A549 (cell line): Measurements from ENCODE around the gene KCNQ2. TPM values are rescaled to one million over a fixed set of nuclear protein-coding genes. Genes with fewer than 3 reads are reported as not detected.

Experiments
- ATAC-seq, 2 experiments: fragments of 200-7000 bp in 1 of 2; fragments of >200 bp in 1 of 2; cut with Nextera tagmentation in 1 of 2; cut with Tn5 transposase in 1 of 2; 3 replicates each; pipeline versions ENCODE4 v1.8.0 to v1.9.1; 2018 to 2020; ENCODE audit warnings: mild to moderate bottlenecking in 1 of 2, moderate library complexity in 1 of 2
- CTCF ChIA-PET: fragments of 300-600 bp; sonication (Branson Sonifier 250); formaldehyde crosslinking; extraction: SDS; loops from one replicate; lab custom pipeline; 2021; ENCODE audit warnings: antibody characterized with exemption, inconsistent platforms; lab: Yijun Ruan, JAX
- POLR2A ChIA-PET: fragments of 350-600 bp; formaldehyde crosslinking; extraction: SDS; loops from one replicate; lab custom pipeline; 2021; ENCODE audit warnings: antibody characterized with exemption, inconsistent platforms; lab: Yijun Ruan, JAX
- DNase-seq, 2 experiments: peaks; one replicate each; pipeline versions ENCODE4 v3.0.0 to v3.0.0-alpha.2; 2011 to 2016; ENCODE audit warnings: low read depth in 1 of 2, low spot score in 1 of 2
- FAIRE-seq: peaks from 2 replicates; lab custom pipeline; 2011; peaks lifted over from hg19 to GRCh38; lab: Jason Lieb, UNC
- H3K27ac ChIP-seq, 2 experiments: fragments of >200 bp; sonication (Bioruptor Twin); formaldehyde crosslinking; 3 replicates each; pipeline ENCODE4 v1.5.1; 2016 to 2017
- H3K4me1 ChIP-seq: fragments of >200 bp; sonication (Bioruptor Twin); formaldehyde crosslinking; 3 replicates; pipeline ENCODE4 v1.6.1; 2016
- H3K4me2 ChIP-seq: fragments of >200 bp; sonication (Bioruptor Twin); formaldehyde crosslinking; 3 replicates; pipeline ENCODE4 v1.6.1; 2016
- H3K4me3 ChIP-seq: fragments of >200 bp; sonication (Bioruptor Twin); formaldehyde crosslinking; 3 replicates; pipeline ENCODE4 v1.5.1; 2016
- H3K9me3 ChIP-seq: fragments of >200 bp; sonication (Bioruptor Twin); formaldehyde crosslinking; 3 replicates; pipeline ENCODE4 v1.6.1; 2016
- BCL3 ChIP-seq: fragments of >200 bp; sonication (Bioruptor Twin); formaldehyde crosslinking; IDR thresholded peaks from 3 replicates; pipeline ENCODE4 v1.6.1; 2016
- CBX2 ChIP-seq: fragments of 200-600 bp; sonication (generic); IDR thresholded peaks from 2 replicates; pipeline ENCODE4 v1.6.1; 2016; ENCODE audit warnings: low read depth, mild to moderate bottlenecking, borderline replicate concordance
- CBX8 ChIP-seq: fragments of 200-600 bp; sonication (generic); IDR thresholded peaks from 2 replicates; pipeline ENCODE4 v1.6.1; 2016
- CEBPB ChIP-seq, 2 experiments: fragments of >200 bp in 1 of 2; sonication (Bioruptor Twin) in 1 of 2; formaldehyde crosslinking in 1 of 2; IDR thresholded peaks; 2 replicates each; pipeline ENCODE4 v1.6.1; 2012 to 2016
- CHD2 ChIP-seq: fragments of 150-350 bp; IDR thresholded peaks from 2 replicates; pipeline ENCODE4 v1.6.1; 2014; ENCODE audit warnings: low read length; ENCODE audit not compliant: partially characterized antibody
- EHMT2 ChIP-seq: fragments of 200-600 bp; sonication (generic); IDR thresholded peaks from 2 replicates; pipeline ENCODE4 v1.6.1; 2016; ENCODE audit warnings: antibody characterized with exemption, low read depth, mild to moderate bottlenecking, moderate library complexity
- ESRRA ChIP-seq: fragments of 150-350 bp; IDR thresholded peaks from 2 replicates; pipeline ENCODE4 v1.6.1; 2014; ENCODE audit warnings: mild to moderate bottlenecking, low read length, borderline replicate concordance
- FOSL2 ChIP-seq, 2 experiments: fragments of 450-650 bp in 1 of 2; fragments of >200 bp in 1 of 2; sonication (Bioruptor Twin) in 1 of 2; formaldehyde crosslinking; IDR thresholded peaks; 2 replicates each; pipeline versions ENCODE4 v1.5.0 to v1.6.1; 2016 to 2020; ENCODE audit warnings: mild to moderate bottlenecking in 1 of 2, moderate library complexity in 1 of 2
- HES2 ChIP-seq: fragments of >200 bp; sonication (Bioruptor Twin); formaldehyde crosslinking; IDR thresholded peaks from 2 replicates; pipeline ENCODE4 v1.6.1; 2016
- HOXA7 ChIP-seq: fragments of 250-450 bp; sonication (Bioruptor Pico); IDR thresholded peaks from 2 replicates; pipeline ENCODE4 v1.5.0; 2020; ENCODE audit warnings: mild to moderate bottlenecking, moderate library complexity
- HOXB13 ChIP-seq: fragments of 250-450 bp; sonication (Bioruptor Pico); IDR thresholded peaks from 2 replicates; pipeline ENCODE4 v1.5.0; 2020; ENCODE audit warnings: low read depth, mild to moderate bottlenecking, moderate library complexity
- JUN ChIP-seq, 2 experiments: fragments of >200 bp; sonication (Bioruptor Twin); formaldehyde crosslinking; IDR thresholded peaks; 2 replicates in 1 of 2; 3 replicates in 1 of 2; pipeline ENCODE4 v1.6.1; 2016 to 2017
- JUNB ChIP-seq: fragments of >200 bp; sonication (Bioruptor Twin); formaldehyde crosslinking; IDR thresholded peaks from 2 replicates; pipeline ENCODE4 v1.6.1; 2016
- KDM5A ChIP-seq: fragments of 200-600 bp; sonication (generic); IDR thresholded peaks from 2 replicates; pipeline ENCODE4 v1.6.1; 2016; ENCODE audit warnings: antibody characterized with exemption, mild to moderate bottlenecking
- MAFK ChIP-seq: fragments of 450-650 bp; IDR thresholded peaks from 2 replicates; pipeline ENCODE4 v1.6.1; 2014; ENCODE audit not compliant: partially characterized antibody
- NPAS2 ChIP-seq: fragments of 250-450 bp; sonication (Bioruptor Pico); IDR thresholded peaks from 2 replicates; pipeline ENCODE4 v1.8.0; 2022; ENCODE audit warnings: mild to moderate bottlenecking, moderate library complexity, borderline replicate concordance
- NR3C1 ChIP-seq: fragments of >200 bp; sonication (Bioruptor Twin); formaldehyde crosslinking; IDR thresholded peaks from 3 replicates; pipeline ENCODE4 v1.6.1; 2017
- PHF8 ChIP-seq: fragments of 200-600 bp; sonication (generic); IDR thresholded peaks from 2 replicates; pipeline ENCODE4 v1.6.1; 2016; ENCODE audit warnings: low read depth, mild to moderate bottlenecking, antibody characterized with exemption, moderate library complexity, borderline replicate concordance
- POLR2AphosphoS2 ChIP-seq: conservative IDR thresholded peaks from 2 replicates; pipeline ENCODE4 v1.6.1; 2012; ENCODE audit warnings: low read length, improper control_type of control experiment, inconsistent platforms
- RARB ChIP-seq: fragments of 250-450 bp; sonication (Bioruptor Pico); IDR thresholded peaks from 2 replicates; pipeline ENCODE4 v1.8.0; 2021; ENCODE audit warnings: mild to moderate bottlenecking, moderate library complexity
- RCOR1 ChIP-seq: fragments of 150-350 bp; IDR thresholded peaks from 2 replicates; pipeline ENCODE4 v1.6.1; 2014; ENCODE audit warnings: antibody characterized with exemption, low read length, low read depth
- REST ChIP-seq: fragments of 200-600 bp; sonication (generic); IDR thresholded peaks from 2 replicates; pipeline ENCODE4 v1.6.1; 2016; ENCODE audit warnings: antibody characterized with exemption, mild to moderate bottlenecking, moderate library complexity
- SMC3 ChIP-seq: fragments of >200 bp; sonication (Bioruptor Twin); formaldehyde crosslinking; IDR thresholded peaks from 3 replicates; pipeline ENCODE4 v1.6.1; 2018; ENCODE audit warnings: inconsistent platforms
- SREBF2 ChIP-seq: fragments of 450-650 bp; IDR thresholded peaks from 2 replicates; pipeline ENCODE4 v1.6.1; 2014; ENCODE audit warnings: mild to moderate bottlenecking, moderate library complexity
- TP53 ChIP-seq: fragments of 250-450 bp; sonication (Bioruptor Pico); IDR thresholded peaks from 2 replicates; pipeline ENCODE4 v1.5.0; 2021; ENCODE audit warnings: mild to moderate bottlenecking, moderate library complexity
- USF2 ChIP-seq: fragments of 450-650 bp; IDR thresholded peaks from 2 replicates; pipeline ENCODE4 v1.6.1; 2014; ENCODE audit warnings: antibody characterized with exemption
- ZC3H11A ChIP-seq: fragments of 450-650 bp; IDR thresholded peaks from 2 replicates; pipeline ENCODE4 v1.6.1; 2014; ENCODE audit warnings: antibody characterized with exemption, mild to moderate bottlenecking
- ZNF302 ChIP-seq: fragments of 250-450 bp; sonication (Bioruptor Pico); IDR thresholded peaks from 2 replicates; pipeline ENCODE4 v1.9.0; 2021; ENCODE audit warnings: inconsistent platforms, mild to moderate bottlenecking, moderate library complexity
- ZSCAN20 ChIP-seq: fragments of 250-450 bp; sonication (Bioruptor Pico); IDR thresholded peaks from 2 replicates; pipeline ENCODE4 v1.8.0; 2022; ENCODE audit warnings: mild to moderate bottlenecking, moderate library complexity
- WGBS: methylation state at CpG from one replicate; pipeline ENCODE4 v1.1.6; 2017; ENCODE audit errors: missing lambda C conversion rate; 5-methylcytosine and 5-hydroxymethylcytosine counted together
- polyA plus RNA-seq, 4 experiments: library from polyadenylated mRNA; depleted of rRNA in 3 of 4; stranded (reverse); fragments of >200 nt; fragmentation: RNase III in 1 of 4; extraction: RNeasy Plus Mini Kit Qiagen cat#74134 plus additional on column Dnase treatment in 1 of 4; gene quantifications; 2 replicates in 3 of 4; 3 replicates in 1 of 4; pipeline ENCODE4 v1.2.3, GENCODE V29; 2011 to 2017

The KCNQ2 gene
- polyA plus RNA-seq, 2 of the 4 experiments (the other 2 are of a cell fraction) = 0.14 to 0.36 TPM

- 0 out of 3 replicates have a peak, but pooled peaks cover 4% of the 10 kb centered on the region for H3K4me1 ChIP-seq
- CTCF ChIA-PET = interaction anchor here (1.8 to 2.3 kb wide), 3 partner anchors 19 to 140 kb away, joined by 4 to 8 read pairs (median 6); no protein-coding TSS in a partner anchor
- WGBS = 74% methylated on average over 19 of the region's 19 CpGs
- POLR2A ChIA-PET = no interaction called here
- DNase-seq (no peak), ATAC-seq (no peak), FAIRE-seq (no peak)
- no peak overlapping the region for H3K4me2 ChIP-seq
- H3K4me3 ChIP-seq = no peak overlapping the region
- H3K9me3 ChIP-seq = no peaks in the 10 kb centered on the region
- TF ChIP-seq USF2 = no peak
- no peak for TF ChIP-seq ESRRA
- TF ChIP-seq SMC3 = no peak
- TF ChIP-seq POLR2AphosphoS2 = no peak
- TF ChIP-seq HOXA7 = no peak
- no peak for TF ChIP-seq MAFK
- TF ChIP-seq CBX8 = no peak
- no peak for TF ChIP-seq EHMT2
- no peak for TF ChIP-seq CEBPB (IDR thresholded peaks at IDR 0.05)
- no peak for TF ChIP-seq SREBF2
- TF ChIP-seq NR3C1 = no peak
- TF ChIP-seq ZC3H11A = no peak
- no peak for TF ChIP-seq CBX2
- TF ChIP-seq HOXB13 (CRISPR knock-in tag) = no peak
- TF ChIP-seq PHF8 = no peak
- no peak for TF ChIP-seq TP53 (CRISPR knock-in tag)
- no peak overlapping the region for H3K27ac ChIP-seq
Measured at GRCh38 chr20:63363981-63364561, 108.4 kb downstream of the KCNQ2 start.

GRCh38 chr20:63363013-63363957 is 109.2 kb downstream of the KCNQ2 start:
- ChIA-PET POLR2A (no interaction called here), CTCF (interaction anchor here (0.9 to 2.3 kb wide), 5 partner anchors 18 to 140 kb away, joined by 4 to 11 read pairs (median 6); no protein-coding TSS in a partner anchor)
- FAIRE-seq = no peak
- 0 out of 3 replicates have a peak, but pooled peaks cover 4% of the 10 kb centered on the region for H3K4me1 ChIP-seq
- no peak overlapping the region for H3K27ac ChIP-seq
- no peak for TF ChIP-seq JUNB
- TF ChIP-seq HOXB13 (CRISPR knock-in tag) = no peak
- no peak for TF ChIP-seq KDM5A
- TF ChIP-seq CHD2 = no peak
- no peak for TF ChIP-seq REST
- no peak for TF ChIP-seq RARB (CRISPR knock-in tag)
- no peak for TF ChIP-seq CBX8
- TF ChIP-seq FOSL2 (IDR thresholded peaks at IDR 0.05) = no peak
- no peak for TF ChIP-seq FOSL2 (CRISPR knock-in tag; IDR thresholded peaks at IDR 0.05)
- TF ChIP-seq HES2 = no peak
- no peak for TF ChIP-seq RCOR1
- TF ChIP-seq POLR2AphosphoS2 = no peak
- TF ChIP-seq BCL3 = no peak
- no peak for TF ChIP-seq ZNF302 (CRISPR knock-in tag)
- no peak for TF ChIP-seq NR3C1
- TF ChIP-seq ZSCAN20 (CRISPR knock-in tag) = no peak
- TF ChIP-seq JUN (IDR thresholded peaks at IDR 0.05) = no peak
- no peak for TF ChIP-seq NPAS2 (CRISPR knock-in tag)
- TF ChIP-seq, all 56 proteins: peak for 0
- DNase-seq (no peak), ATAC-seq (no peak)
- WGBS = 74% methylated on average over 16 of the region's 23 CpGs
- Histone ChIP-seq H3K4me2 (no peak overlapping the region), H3K4me3 (no peak overlapping the region), H3K9me3 (no peaks in the 10 kb centered on the region)
